ENCODE measurements around the gene SAMD8.

SAMD8 gene

DNA sequence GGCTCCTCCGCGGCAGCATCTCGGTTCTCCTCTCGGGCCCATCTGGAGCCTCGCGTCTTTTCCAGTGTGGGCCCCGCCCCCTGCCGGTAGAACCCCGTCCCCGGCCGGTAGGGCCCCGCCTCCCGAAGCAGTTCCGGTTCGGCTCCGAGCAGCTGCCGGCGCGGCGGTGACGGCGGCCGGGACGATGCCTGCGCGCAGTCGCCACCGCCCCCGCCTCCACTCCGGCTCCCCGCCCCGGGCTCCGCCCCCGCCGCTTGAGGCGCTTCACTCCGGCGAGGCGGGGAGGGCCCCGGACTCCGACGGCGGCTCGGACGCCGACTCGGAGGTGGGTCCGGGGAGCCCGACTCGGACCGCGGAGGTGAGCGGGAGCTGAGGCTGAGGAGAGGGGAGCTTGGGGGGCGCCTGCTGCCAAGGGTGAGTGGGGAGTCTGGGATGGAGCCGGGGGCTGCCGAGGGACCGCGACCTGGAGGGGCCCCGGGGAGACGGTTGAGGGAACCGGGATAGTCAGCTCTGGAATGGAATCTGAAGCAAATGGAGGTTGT, at the start of gene SAMD8:
TSS of gene SAMD8 (plus strand) at position 292 of the 542 bp plus-strand sequence. CDS start 38,873 bp downstream, outside the sequence.
- DNase-seq (ENCODE audit: low spot score in 2 of 2): peak; percentile 89 to 90
- H3K36me3 Mint-ChIP-seq (ENCODE audit: insufficient read depth): peaks cover 11% of the 10 kb centered on the region
- peak within 1 kb of the TSS; percentile 88 for H3K27ac Mint-ChIP-seq (ENCODE audit: low read depth)
- ATAC-seq (replicated peaks; ENCODE audit: extremely low read depth, poor library complexity, severe bottlenecking): peak; percentile 73
- peak within 1 kb of the TSS; percentile 94 for H3K4me3 Mint-ChIP-seq
- H3K27me3 Mint-ChIP-seq: no peaks in the 10 kb centered on the region
- H3K4me1 Mint-ChIP-seq: peaks cover 55% of the 10 kb centered on the region
- H3K9me3 Mint-ChIP-seq: no peaks in the 10 kb centered on the region

DNA sequence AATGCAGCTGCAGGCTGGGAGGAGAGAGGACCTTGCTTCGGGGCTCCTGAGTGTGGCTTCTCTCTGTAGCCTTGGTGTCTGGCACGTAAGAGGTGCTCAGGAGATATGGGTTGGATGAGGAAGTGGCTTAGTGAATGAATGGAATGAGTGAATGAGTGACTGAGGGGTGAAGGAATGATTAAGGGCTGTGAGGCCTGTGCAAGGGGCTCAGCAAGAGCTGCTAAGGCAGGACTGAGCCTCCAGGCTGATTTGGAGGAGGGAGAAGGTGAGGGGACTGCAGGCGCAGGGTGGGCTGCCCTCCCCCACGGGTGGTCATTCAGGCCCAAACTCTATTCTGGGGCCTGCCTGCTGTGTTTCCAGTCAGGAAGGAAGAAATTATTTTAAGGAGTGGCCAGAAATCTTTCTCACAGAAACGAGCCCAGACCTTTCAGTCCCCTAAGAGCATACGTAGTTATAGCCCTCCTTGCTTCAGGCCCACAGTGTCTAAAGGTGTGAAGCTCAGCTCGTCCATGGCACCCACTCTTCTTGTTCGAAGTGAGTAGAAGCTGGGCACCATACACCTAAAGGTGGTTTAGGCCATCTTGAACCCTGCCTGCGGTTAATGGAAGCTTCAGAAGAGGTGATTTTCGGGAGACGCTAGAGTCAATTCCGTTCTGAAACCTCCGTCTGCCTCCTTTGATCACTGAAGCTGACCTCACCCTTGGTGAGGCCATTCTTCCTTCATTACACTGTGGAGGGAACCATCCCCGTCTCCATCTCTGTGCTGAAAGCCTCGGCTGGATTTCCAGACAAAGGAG, 49.5 kb upstream of the SAMD8 start:
- no peaks in the 10 kb centered on the region for H3K36me3 Mint-ChIP-seq (ENCODE audit: insufficient read depth)
- H3K9me3 Mint-ChIP-seq: no peaks in the 10 kb centered on the region
- H3K4me1 Mint-ChIP-seq: no peaks in the 10 kb centered on the region
- ATAC-seq (replicated peaks; ENCODE audit: extremely low read depth, poor library complexity, severe bottlenecking) (no peak), DNase-seq (ENCODE audit: low spot score in 2 of 2) (no peak)
- H3K4me3 Mint-ChIP-seq: no peak overlapping the region
- no peaks in the 10 kb centered on the region for H3K27me3 Mint-ChIP-seq
- H3K27ac Mint-ChIP-seq (ENCODE audit: low read depth): no peak overlapping the region

DNA sequence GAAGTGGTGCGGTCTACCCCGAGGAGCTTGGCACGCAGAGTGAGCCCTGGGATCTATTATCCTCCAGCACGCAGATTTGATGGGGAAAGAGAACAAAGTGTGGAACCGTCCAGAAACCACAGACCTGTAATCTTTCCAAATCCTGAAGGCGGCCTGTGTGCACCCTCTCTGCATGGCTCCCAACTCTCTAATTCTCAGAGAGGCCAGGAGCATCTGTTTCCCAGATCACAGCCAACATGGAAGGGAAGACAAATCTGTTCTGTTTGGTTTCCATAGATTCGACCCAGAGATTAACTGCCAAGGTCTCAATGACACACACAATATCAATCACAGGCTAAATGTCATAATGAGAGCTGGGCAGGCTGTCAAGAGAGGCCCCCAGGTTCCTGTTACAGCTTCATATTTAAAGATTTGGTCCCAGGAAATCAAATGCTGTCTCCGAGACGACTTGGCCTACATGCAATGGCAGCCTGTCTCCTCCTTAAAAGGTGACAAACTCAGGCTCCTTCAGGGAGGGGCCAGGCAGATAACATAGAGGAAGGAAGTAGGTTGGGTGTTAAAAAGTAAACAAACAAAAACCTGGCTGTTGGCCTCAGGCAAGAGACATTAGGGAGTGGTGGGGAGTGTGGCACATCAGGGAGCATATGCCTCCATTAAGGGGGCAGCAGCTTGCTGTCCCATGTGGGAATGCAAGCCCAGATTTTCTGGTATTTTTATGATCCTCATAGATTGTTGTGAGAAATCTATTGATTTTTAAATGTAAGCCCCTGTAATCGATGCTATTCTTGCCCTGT, 48.8 kb upstream of the SAMD8 start:
- no peaks in the 10 kb centered on the region for H3K4me1 Mint-ChIP-seq
- H3K27ac Mint-ChIP-seq (ENCODE audit: low read depth): no peak overlapping the region
- H3K27me3 Mint-ChIP-seq: no peaks in the 10 kb centered on the region
- ATAC-seq (replicated peaks; ENCODE audit: extremely low read depth, poor library complexity, severe bottlenecking): no peak
- H3K9me3 Mint-ChIP-seq: no peaks in the 10 kb centered on the region
- DNase-seq (ENCODE audit: low spot score in 2 of 2): no peak
- no peak overlapping the region for H3K4me3 Mint-ChIP-seq
- H3K36me3 Mint-ChIP-seq (ENCODE audit: insufficient read depth): no peaks in the 10 kb centered on the region

DNA sequence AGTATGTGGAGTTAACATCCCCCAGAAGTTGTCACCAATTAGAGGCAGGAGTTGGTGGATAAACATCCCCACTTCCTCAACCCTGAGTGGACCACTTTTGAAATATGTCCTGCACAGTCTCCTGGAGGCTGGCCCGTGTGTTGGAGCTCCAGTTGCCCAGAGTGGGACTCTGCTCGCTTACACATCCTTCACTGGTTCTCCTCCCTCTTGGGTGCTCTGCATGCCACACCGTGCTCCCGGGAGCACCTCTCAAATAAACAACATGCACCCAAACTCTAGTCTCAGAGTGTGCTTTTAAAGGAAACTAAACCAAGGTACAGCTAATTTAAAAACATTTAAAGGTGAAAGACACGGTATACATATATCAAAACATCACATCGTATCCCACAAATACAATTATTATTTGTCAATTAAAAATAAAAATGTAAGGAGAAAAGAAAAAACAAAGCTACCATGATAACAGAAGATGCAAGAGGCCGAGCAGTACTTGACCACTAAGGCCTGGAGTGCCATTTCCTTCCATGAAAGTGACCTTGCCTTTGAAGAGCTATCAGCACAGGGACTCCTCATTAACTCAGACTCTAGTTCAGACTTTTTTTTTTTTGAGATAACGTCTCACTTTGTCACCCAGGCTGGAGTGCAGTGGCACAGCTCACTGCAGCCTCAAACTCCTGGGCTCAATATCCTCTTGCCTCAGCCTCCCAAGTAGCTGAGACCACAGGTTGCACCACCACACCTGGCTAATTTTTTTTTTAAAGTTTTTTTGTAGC, 47.8 kb upstream of the SAMD8 start:
- Mint-ChIP-seq H3K4me1 (no peaks in the 10 kb centered on the region), H3K9me3 (no peaks in the 10 kb centered on the region), H3K27me3 (no peaks in the 10 kb centered on the region), H3K27ac (ENCODE audit: low read depth) (no peak overlapping the region), H3K36me3 (ENCODE audit: insufficient read depth) (no peaks in the 10 kb centered on the region), H3K4me3 (no peak overlapping the region)
- ATAC-seq (replicated peaks; ENCODE audit: extremely low read depth, poor library complexity, severe bottlenecking) (no peak), DNase-seq (ENCODE audit: low spot score in 2 of 2) (no peak)

DNA sequence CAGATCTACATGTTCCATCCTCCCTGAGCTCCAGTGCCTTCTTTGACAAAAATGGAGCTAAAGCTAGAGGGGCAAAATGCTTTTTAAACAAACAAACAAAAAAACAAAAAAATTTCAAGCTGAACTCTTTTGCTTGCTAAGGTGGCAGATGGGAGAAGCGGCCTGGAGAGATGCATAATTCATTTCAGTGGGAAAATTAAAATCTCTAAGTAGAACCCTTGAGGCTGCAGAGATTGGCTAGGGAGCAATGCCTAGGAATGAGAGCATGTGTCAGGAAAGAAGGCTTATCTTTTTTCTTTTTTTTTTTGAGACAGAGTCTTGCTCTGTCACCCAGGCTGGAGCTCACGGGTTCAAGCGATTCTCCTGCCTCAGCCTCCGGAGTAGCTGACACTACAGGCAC, 46.4 kb upstream of the SAMD8 start:
- ATAC-seq (replicated peaks; ENCODE audit: extremely low read depth, poor library complexity, severe bottlenecking): no peak
- Mint-ChIP-seq H3K36me3 (ENCODE audit: insufficient read depth) (no peaks in the 10 kb centered on the region), H3K27me3 (no peaks in the 10 kb centered on the region), H3K27ac (ENCODE audit: low read depth) (no peak overlapping the region), H3K9me3 (no peaks in the 10 kb centered on the region), H3K4me3 (no peak overlapping the region), H3K4me1 (no peaks in the 10 kb centered on the region)
- no peak for DNase-seq (ENCODE audit: low spot score in 2 of 2)

DNA sequence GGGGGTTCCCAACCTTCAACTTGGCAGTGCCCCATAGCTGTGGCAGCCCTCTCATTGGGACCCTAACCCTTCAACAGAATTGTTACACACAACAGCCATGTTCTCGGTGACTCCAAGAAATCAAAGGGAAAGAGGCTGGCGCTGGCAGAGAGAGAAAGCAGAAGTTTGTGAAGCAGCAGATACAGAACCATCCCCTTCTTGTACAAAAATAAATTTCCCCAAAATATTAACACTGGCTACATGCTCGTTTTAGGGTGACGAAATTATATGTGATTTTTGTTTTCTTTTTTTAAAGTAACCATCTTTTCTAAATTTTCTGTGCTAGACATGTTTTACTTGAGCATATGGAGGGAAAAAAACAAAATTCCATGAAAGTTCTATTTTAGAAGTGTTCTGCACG, 45.2 kb upstream of the SAMD8 start:
- Mint-ChIP-seq H3K9me3 (no peaks in the 10 kb centered on the region), H3K4me1 (no peaks in the 10 kb centered on the region), H3K27ac (ENCODE audit: low read depth) (no peak overlapping the region), H3K36me3 (ENCODE audit: insufficient read depth) (no peaks in the 10 kb centered on the region), H3K27me3 (no peaks in the 10 kb centered on the region), H3K4me3 (no peak overlapping the region)
- ATAC-seq (replicated peaks; ENCODE audit: extremely low read depth, poor library complexity, severe bottlenecking): no peak
- DNase-seq (ENCODE audit: low spot score in 2 of 2): no peak

DNA sequence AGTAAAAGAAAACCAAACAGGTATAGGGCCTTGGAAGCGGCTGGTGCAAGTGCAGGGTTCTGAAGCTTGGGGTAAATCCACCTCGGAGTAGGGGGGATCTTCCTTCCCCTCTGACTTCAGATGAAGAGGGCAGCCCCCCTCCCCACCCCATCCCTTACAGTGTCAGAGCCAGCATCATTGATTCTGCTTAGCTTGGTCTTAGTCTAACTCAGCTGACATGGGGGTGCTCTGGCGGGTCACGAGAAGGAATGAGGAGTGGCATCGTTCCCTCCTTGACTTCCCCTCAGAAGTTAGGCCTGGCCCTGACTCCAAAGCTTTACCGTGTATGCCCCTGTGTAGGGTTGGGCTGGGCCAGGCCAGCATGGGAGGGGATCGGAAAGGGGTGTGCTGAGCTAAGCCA, 44.2 kb upstream of the SAMD8 start:
- Mint-ChIP-seq H3K36me3 (ENCODE audit: insufficient read depth) (no peaks in the 10 kb centered on the region), H3K9me3 (no peaks in the 10 kb centered on the region)
- no peak for ATAC-seq (replicated peaks; ENCODE audit: extremely low read depth, poor library complexity, severe bottlenecking)

DNA sequence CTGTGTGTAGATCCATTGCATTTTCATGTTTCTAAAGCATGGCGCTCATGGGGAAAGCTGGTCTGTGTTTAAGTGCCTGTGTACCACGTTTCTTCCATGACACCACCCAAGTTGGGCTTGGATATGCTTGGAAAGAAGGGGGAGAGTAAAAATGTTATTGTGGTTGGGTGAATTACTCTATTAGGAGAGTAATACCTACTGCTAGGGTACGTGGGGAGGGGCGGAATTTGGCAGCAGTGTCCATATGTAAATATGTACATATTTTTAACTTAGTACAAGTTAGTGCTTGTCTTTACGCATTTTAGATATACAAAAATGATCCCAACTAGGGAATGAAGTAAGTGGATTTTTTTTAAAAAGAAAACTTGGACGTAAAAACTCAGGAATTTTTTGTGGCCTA, 42.9 kb upstream of the SAMD8 start:
- H3K27me3 Mint-ChIP-seq: no peaks in the 10 kb centered on the region

More for the DNA sequence above, 44.2 kb upstream of the SAMD8 start:
- Mint-ChIP-seq H3K27me3 (no peaks in the 10 kb centered on the region), H3K4me1 (no peaks in the 10 kb centered on the region), H3K4me3 (no peak overlapping the region), H3K27ac (ENCODE audit: low read depth) (no peak overlapping the region)
- DNase-seq (ENCODE audit: low spot score in 2 of 2): no peak

DNA sequence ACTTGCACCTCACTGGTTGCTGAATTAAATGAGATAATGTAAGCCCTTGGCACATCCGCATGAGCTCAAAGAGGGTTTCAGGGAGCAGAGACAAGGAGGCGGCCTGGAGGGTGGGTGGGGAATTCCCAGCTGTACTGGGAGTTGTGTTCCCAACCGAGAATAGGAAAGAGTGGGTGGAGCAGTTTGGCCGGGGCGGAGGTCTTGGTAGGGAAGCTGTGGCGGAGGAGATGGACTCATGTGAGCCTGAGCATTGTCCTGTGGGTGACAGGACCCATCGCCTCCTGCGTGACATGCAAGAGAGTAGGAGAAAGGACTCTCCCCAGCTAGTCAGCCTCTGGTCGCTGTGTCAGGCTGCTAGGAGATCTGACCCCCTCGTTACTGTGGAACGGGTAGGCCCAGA, 41.0 kb upstream of the SAMD8 start:
- H3K9me3 Mint-ChIP-seq: no peaks in the 10 kb centered on the region
- peaks cover 12% of the 10 kb centered on the region for H3K4me1 Mint-ChIP-seq
- ATAC-seq (replicated peaks; ENCODE audit: extremely low read depth, poor library complexity, severe bottlenecking) (no peak), DNase-seq (ENCODE audit: low spot score in 2 of 2) (no peak)
- H3K27ac Mint-ChIP-seq (ENCODE audit: low read depth): no peak overlapping the region
- H3K27me3 Mint-ChIP-seq: no peaks in the 10 kb centered on the region
- no peaks in the 10 kb centered on the region for H3K36me3 Mint-ChIP-seq (ENCODE audit: insufficient read depth)
- no peak overlapping the region for H3K4me3 Mint-ChIP-seq

More for the DNA sequence above, 42.9 kb upstream of the SAMD8 start:
- Mint-ChIP-seq H3K4me1 (no peaks in the 10 kb centered on the region), H3K36me3 (ENCODE audit: insufficient read depth) (no peaks in the 10 kb centered on the region), H3K27ac (ENCODE audit: low read depth) (no peak overlapping the region), H3K9me3 (no peaks in the 10 kb centered on the region), H3K4me3 (no peak overlapping the region)
- no peak for ATAC-seq (replicated peaks; ENCODE audit: extremely low read depth, poor library complexity, severe bottlenecking)
- no peak for DNase-seq (ENCODE audit: low spot score in 2 of 2)

DNA sequence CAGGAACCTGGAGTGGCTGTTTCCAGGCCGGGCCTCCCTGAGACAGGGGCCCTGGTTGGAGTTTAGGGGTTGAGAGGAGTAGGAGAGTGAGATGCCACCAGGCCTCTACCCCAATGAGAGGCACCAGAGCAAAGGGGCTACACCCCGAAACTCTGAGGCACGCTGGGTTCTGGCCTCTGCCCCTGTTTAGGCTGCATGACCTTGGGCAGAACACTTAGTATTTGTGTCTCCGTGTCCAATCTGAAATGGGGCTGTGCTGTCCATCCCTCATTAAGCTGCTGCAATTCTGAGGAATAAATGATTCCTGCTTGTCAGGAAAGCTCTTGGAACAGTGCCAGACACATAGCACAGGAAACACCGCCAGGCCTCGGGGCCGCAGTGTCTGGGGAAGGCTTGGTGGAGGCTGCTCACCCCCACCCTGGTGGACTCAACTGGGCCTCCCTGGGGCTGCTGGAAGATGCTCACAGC, 40.5 kb upstream of the SAMD8 start:
- Mint-ChIP-seq H3K27ac (ENCODE audit: low read depth) (no peak overlapping the region), H3K9me3 (no peaks in the 10 kb centered on the region), H3K4me3 (no peak overlapping the region), H3K36me3 (ENCODE audit: insufficient read depth) (no peaks in the 10 kb centered on the region), H3K27me3 (no peaks in the 10 kb centered on the region), H3K4me1 (peaks cover 12% of the 10 kb centered on the region)
- ATAC-seq (replicated peaks; ENCODE audit: extremely low read depth, poor library complexity, severe bottlenecking): no peak
- no peak for DNase-seq (ENCODE audit: low spot score in 2 of 2)

DNA sequence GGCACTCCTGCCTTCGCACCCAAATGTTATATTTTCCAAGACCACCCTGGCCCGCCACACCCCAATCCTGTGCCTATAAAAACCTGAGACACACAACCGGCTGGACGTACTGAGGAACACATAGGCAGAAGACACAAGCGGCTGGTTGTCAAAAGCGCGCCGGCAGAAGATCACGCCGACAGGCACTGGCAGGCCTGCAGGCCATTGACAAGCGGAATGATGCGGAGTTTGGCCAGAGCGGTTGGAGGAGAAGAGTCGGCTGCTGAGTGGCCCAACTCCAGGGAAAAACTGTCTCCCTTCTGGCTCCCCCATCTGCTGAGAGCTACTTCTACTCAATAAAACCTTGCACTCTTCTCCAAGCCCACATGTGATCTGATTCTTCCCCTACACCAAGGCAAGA, 39.7 kb upstream of the SAMD8 start:
- no peaks in the 10 kb centered on the region for H3K9me3 Mint-ChIP-seq
- DNase-seq (ENCODE audit: low spot score in 2 of 2) (no peak), ATAC-seq (replicated peaks; ENCODE audit: extremely low read depth, poor library complexity, severe bottlenecking) (no peak)
- no peak overlapping the region for H3K27ac Mint-ChIP-seq (ENCODE audit: low read depth)
- H3K27me3 Mint-ChIP-seq: no peaks in the 10 kb centered on the region
- H3K4me3 Mint-ChIP-seq: no peak overlapping the region
- no peaks in the 10 kb centered on the region for H3K36me3 Mint-ChIP-seq (ENCODE audit: insufficient read depth)
- peaks cover 16% of the 10 kb centered on the region for H3K4me1 Mint-ChIP-seq

DNA sequence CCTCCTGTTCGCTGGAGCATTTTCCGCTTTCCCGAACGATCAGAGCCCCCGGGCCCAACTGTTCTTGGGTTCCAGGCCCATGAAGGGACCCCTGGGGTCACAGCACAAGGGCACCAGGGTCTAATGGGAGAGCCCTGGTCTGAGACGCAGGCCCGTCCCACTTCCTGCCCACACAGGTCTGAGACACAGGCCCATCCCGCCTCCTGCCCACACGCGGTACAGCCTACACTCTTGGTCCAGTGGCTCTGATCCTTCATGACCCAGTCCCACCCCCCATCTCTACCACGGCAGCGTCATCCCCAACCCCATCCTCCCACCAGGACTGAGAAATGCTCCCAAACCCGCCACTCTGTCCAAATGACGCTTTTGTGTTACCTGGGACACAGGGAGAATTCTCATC, 38.7 kb upstream of the SAMD8 start:
- Mint-ChIP-seq H3K4me3 (no peak overlapping the region), H3K36me3 (ENCODE audit: insufficient read depth) (no peaks in the 10 kb centered on the region), H3K4me1 (peaks cover 16% of the 10 kb centered on the region), H3K9me3 (no peaks in the 10 kb centered on the region), H3K27me3 (no peaks in the 10 kb centered on the region), H3K27ac (ENCODE audit: low read depth) (no peak overlapping the region)
- no peak for ATAC-seq (replicated peaks; ENCODE audit: extremely low read depth, poor library complexity, severe bottlenecking)
- DNase-seq (ENCODE audit: low spot score in 2 of 2): no peak

Data from central memory CD8-positive, alpha-beta T cell (primary cell).